ENCODE measurements around the gene ADORA2A.

The ADORA2A gene

GRCh38 chr22:24428751-24429410, 1.5 kb downstream of the ADORA2A start:
- H3K36me3 ChIP-seq (ENCODE audit: control insufficient read depth in 1 of 2, insufficient read depth in 2 of 2, low read length in 2 of 2) = no peaks in the 10 kb centered on the region
- peaks cover 8 to 29% of the 10 kb centered on the region in 2 donors for H3K4me1 ChIP-seq (ENCODE audit: control insufficient read depth in 1 of 2, insufficient read depth in 2 of 2, low read length in 2 of 2)
- H3K27me3 ChIP-seq (ENCODE audit: low read depth, low read length) = no peaks in the 10 kb centered on the region
- H3K9me3 ChIP-seq (ENCODE audit: control insufficient read depth in 1 of 2, low read length in 2 of 2) = no peaks in the 10 kb centered on the region
- no peak overlapping the region for H3K27ac ChIP-seq (ENCODE audit: low read length)
- peak overlapping the region in 1 of 2 donors; percentile 26 for H3K4me3 ChIP-seq (ENCODE audit: low read depth in 1 of 2, low read length in 2 of 2)

- Histone ChIP-seq H3K4me3 (ENCODE audit: low read depth in 1 of 2, low read length in 2 of 2) (no peak overlapping the region), H3K27me3 (ENCODE audit: low read depth, low read length) (no peaks in the 10 kb centered on the region), H3K36me3 (ENCODE audit: control insufficient read depth in 1 of 2, insufficient read depth in 2 of 2, low read length in 2 of 2) (no peaks in the 10 kb centered on the region), H3K9me3 (ENCODE audit: control insufficient read depth in 1 of 2, low read length in 2 of 2) (no peaks in the 10 kb centered on the region), H3K4me1 (ENCODE audit: control insufficient read depth in 1 of 2, insufficient read depth in 2 of 2, low read length in 2 of 2) (peaks cover 12 to 27% of the 10 kb centered on the region in 2 donors), H3K27ac (ENCODE audit: low read length) (no peak overlapping the region)
Measured at GRCh38 chr22:24429411-24430365, 2.3 kb downstream of the ADORA2A start.

- H3K9me3 ChIP-seq (ENCODE audit: control insufficient read depth in 1 of 2, low read length in 2 of 2) = no peaks in the 10 kb centered on the region
- H3K27ac ChIP-seq (ENCODE audit: low read length) = no peak overlapping the region
- no peaks in the 10 kb centered on the region for H3K36me3 ChIP-seq (ENCODE audit: control insufficient read depth in 1 of 2, insufficient read depth in 2 of 2, low read length in 2 of 2)
Measured at GRCh38 chr22:24430431-24431308, 3.3 kb downstream of the ADORA2A start.

GRCh38 chr22:24431309-24432034, 4.1 kb downstream of the ADORA2A start:
- no peaks in the 10 kb centered on the region for H3K9me3 ChIP-seq (ENCODE audit: control insufficient read depth in 1 of 2, low read length in 2 of 2)
- no peak overlapping the region for H3K27ac ChIP-seq (ENCODE audit: low read length)
- no peak overlapping the region for H3K4me3 ChIP-seq (ENCODE audit: low read depth in 1 of 2, low read length in 2 of 2)
- H3K4me1 ChIP-seq (ENCODE audit: control insufficient read depth in 1 of 2, insufficient read depth in 2 of 2, low read length in 2 of 2) = peaks cover 16 to 35% of the 10 kb centered on the region in 2 donors
- no peaks in the 10 kb centered on the region for H3K36me3 ChIP-seq (ENCODE audit: control insufficient read depth in 1 of 2, insufficient read depth in 2 of 2, low read length in 2 of 2)
- no peaks in the 10 kb centered on the region for H3K27me3 ChIP-seq (ENCODE audit: low read depth, low read length)

More at GRCh38 chr22:24430431-24431308, 3.3 kb downstream of the ADORA2A start:
- H3K4me1 ChIP-seq (ENCODE audit: control insufficient read depth in 1 of 2, insufficient read depth in 2 of 2, low read length in 2 of 2) = peaks cover 16 to 34% of the 10 kb centered on the region in 2 donors
- no peaks in the 10 kb centered on the region for H3K27me3 ChIP-seq (ENCODE audit: low read depth, low read length)
- H3K4me3 ChIP-seq (ENCODE audit: low read depth in 1 of 2, low read length in 2 of 2) = no peak overlapping the region

GRCh38 chr22:24432059-24432853, 4.9 kb downstream of the ADORA2A start:
- no peaks in the 10 kb centered on the region for H3K36me3 ChIP-seq (ENCODE audit: control insufficient read depth in 1 of 2, insufficient read depth in 2 of 2, low read length in 2 of 2)
- no peak overlapping the region for H3K4me3 ChIP-seq (ENCODE audit: low read depth in 1 of 2, low read length in 2 of 2)
- peaks cover 16 to 35% of the 10 kb centered on the region in 2 donors for H3K4me1 ChIP-seq (ENCODE audit: control insufficient read depth in 1 of 2, insufficient read depth in 2 of 2, low read length in 2 of 2)
- H3K27me3 ChIP-seq (ENCODE audit: low read depth, low read length) = no peaks in the 10 kb centered on the region
- H3K9me3 ChIP-seq (ENCODE audit: control insufficient read depth in 1 of 2, low read length in 2 of 2) = no peaks in the 10 kb centered on the region
- H3K27ac ChIP-seq (ENCODE audit: low read length) = no peak overlapping the region

GRCh38 chr22:24433001-24433827, 5.8 kb downstream of the ADORA2A start:
- Histone ChIP-seq H3K9me3 (ENCODE audit: control insufficient read depth in 1 of 2, low read length in 2 of 2) (no peaks in the 10 kb centered on the region), H3K27ac (ENCODE audit: low read length) (peak overlapping the region; percentile 74), H3K4me3 (ENCODE audit: low read depth in 1 of 2, low read length in 2 of 2) (no peak overlapping the region), H3K27me3 (ENCODE audit: low read depth, low read length) (no peaks in the 10 kb centered on the region), H3K36me3 (ENCODE audit: control insufficient read depth in 1 of 2, insufficient read depth in 2 of 2, low read length in 2 of 2) (no peaks in the 10 kb centered on the region), H3K4me1 (ENCODE audit: control insufficient read depth in 1 of 2, insufficient read depth in 2 of 2, low read length in 2 of 2) (peaks cover 16 to 35% of the 10 kb centered on the region in 2 donors)

- H3K9me3 ChIP-seq (ENCODE audit: control insufficient read depth in 1 of 2, low read length in 2 of 2) = no peaks in the 10 kb centered on the region
- H3K27ac ChIP-seq (ENCODE audit: low read length) = peak overlapping the region; percentile 74
- no peak overlapping the region for H3K4me3 ChIP-seq (ENCODE audit: low read depth in 1 of 2, low read length in 2 of 2)
- H3K4me1 ChIP-seq (ENCODE audit: control insufficient read depth in 1 of 2, insufficient read depth in 2 of 2, low read length in 2 of 2) = peaks cover 16 to 35% of the 10 kb centered on the region in 2 donors
- no peaks in the 10 kb centered on the region for H3K27me3 ChIP-seq (ENCODE audit: low read depth, low read length)
- no peaks in the 10 kb centered on the region for H3K36me3 ChIP-seq (ENCODE audit: control insufficient read depth in 1 of 2, insufficient read depth in 2 of 2, low read length in 2 of 2)
Measured at GRCh38 chr22:24433828-24434470, 6.5 kb downstream of the ADORA2A start.

- H3K4me1 ChIP-seq (ENCODE audit: control insufficient read depth in 1 of 2, insufficient read depth in 2 of 2, low read length in 2 of 2) = peaks cover 16 to 35% of the 10 kb centered on the region in 2 donors
- no peaks in the 10 kb centered on the region for H3K36me3 ChIP-seq (ENCODE audit: control insufficient read depth in 1 of 2, insufficient read depth in 2 of 2, low read length in 2 of 2)
- no peaks in the 10 kb centered on the region for H3K27me3 ChIP-seq (ENCODE audit: low read depth, low read length)
- no peaks in the 10 kb centered on the region for H3K9me3 ChIP-seq (ENCODE audit: control insufficient read depth in 1 of 2, low read length in 2 of 2)
- no peak overlapping the region for H3K4me3 ChIP-seq (ENCODE audit: low read depth in 1 of 2, low read length in 2 of 2)
- H3K27ac ChIP-seq (ENCODE audit: low read length) = peak overlapping the region; percentile 74
Measured at GRCh38 chr22:24434471-24435322, 7.3 kb downstream of the ADORA2A start.

GRCh38 chr22:24435323-24435645, 7.9 kb downstream of the ADORA2A start:
- no peaks in the 10 kb centered on the region for H3K36me3 ChIP-seq (ENCODE audit: control insufficient read depth in 1 of 2, insufficient read depth in 2 of 2, low read length in 2 of 2)
- no peak overlapping the region for H3K4me3 ChIP-seq (ENCODE audit: low read depth in 1 of 2, low read length in 2 of 2)
- peak overlapping the region; percentile 37 for H3K27ac ChIP-seq (ENCODE audit: low read length)

More at GRCh38 chr22:24435323-24435645, 7.9 kb downstream of the ADORA2A start:
- no peaks in the 10 kb centered on the region for H3K9me3 ChIP-seq (ENCODE audit: control insufficient read depth in 1 of 2, low read length in 2 of 2)
- H3K27me3 ChIP-seq (ENCODE audit: low read depth, low read length) = no peaks in the 10 kb centered on the region
- peaks cover 16 to 35% of the 10 kb centered on the region in 2 donors for H3K4me1 ChIP-seq (ENCODE audit: control insufficient read depth in 1 of 2, insufficient read depth in 2 of 2, low read length in 2 of 2)
